Activated CD4-positive, alpha-beta T cell treated with anti-CD3 and anti-CD28 coated beads for 36 hours (primary cell): ENCODE data around the gene NEURL1B. TPM values are rescaled to one million over a fixed set of nuclear protein-coding genes. Genes with fewer than 3 reads are reported as not detected.

ENCODE experiments used
- ATAC-seq: fragments of 200-7000 bp; cut with Tn5 transposase; one replicate; pipeline ENCODE4 v1.10.0; 2021; ENCODE audit warnings: mild to moderate bottlenecking, moderate library complexity
- CTCF ChIA-PET: fragments of 350-600 bp; sonication (Branson Sonifier 250); formaldehyde crosslinking; loops from one replicate; lab custom pipeline; 2021; ENCODE audit warnings: antibody characterized with exemption; lab: Charles Lee
- POLR2A ChIA-PET: fragments of 350-600 bp; sonication (Branson Sonifier 250); formaldehyde crosslinking; loops from one replicate; lab custom pipeline; 2021; ENCODE audit warnings: antibody characterized with exemption, inconsistent platforms; lab: Charles Lee
- DNase-seq: peaks from one replicate; pipeline ENCODE4 v3.0.0-alpha.2; 2020
- H3K27ac Mint-ChIP-seq: one replicate; pipeline ENCODE4 v1.8.0; 2021; ENCODE audit warnings: mixed read lengths
- H3K27me3 Mint-ChIP-seq: one replicate; pipeline ENCODE4 v1.8.0; 2021; ENCODE audit warnings: mixed read lengths
- H3K36me3 Mint-ChIP-seq: one replicate; pipeline ENCODE4 v1.8.0; 2021; ENCODE audit warnings: low read depth, mixed read lengths
- H3K4me1 Mint-ChIP-seq: one replicate; pipeline ENCODE4 v1.8.0; 2021; ENCODE audit warnings: mixed read lengths
- H3K4me3 Mint-ChIP-seq: one replicate; pipeline ENCODE4 v1.8.0; 2021; ENCODE audit warnings: mild to moderate bottlenecking, moderate library complexity, mixed read lengths
- H3K9me3 Mint-ChIP-seq: one replicate; pipeline ENCODE4 v1.8.0; 2021; ENCODE audit warnings: low read depth, mixed read lengths
- intact Hi-C, 2 experiments: fragments of 100-400 bp; cut with DNase I in 1 of 2; cut with micrococcal nuclease in 1 of 2; formaldehyde crosslinking; loops; one replicate each; pipeline versions ENCODE4 v1.14.2 to v1.15.1; 2022 to 2024; cut with DNase I, micrococcal nuclease
- total RNA-seq, 2 experiments: library from RNA; stranded (reverse); gene quantifications; one replicate each; pipeline ENCODE4 v1.2.3, GENCODE V29; 2021

Gene NEURL1B
- total RNA-seq, 2 experiments from 2014 or later, result 0.16 to 0.19 TPM

DNA sequence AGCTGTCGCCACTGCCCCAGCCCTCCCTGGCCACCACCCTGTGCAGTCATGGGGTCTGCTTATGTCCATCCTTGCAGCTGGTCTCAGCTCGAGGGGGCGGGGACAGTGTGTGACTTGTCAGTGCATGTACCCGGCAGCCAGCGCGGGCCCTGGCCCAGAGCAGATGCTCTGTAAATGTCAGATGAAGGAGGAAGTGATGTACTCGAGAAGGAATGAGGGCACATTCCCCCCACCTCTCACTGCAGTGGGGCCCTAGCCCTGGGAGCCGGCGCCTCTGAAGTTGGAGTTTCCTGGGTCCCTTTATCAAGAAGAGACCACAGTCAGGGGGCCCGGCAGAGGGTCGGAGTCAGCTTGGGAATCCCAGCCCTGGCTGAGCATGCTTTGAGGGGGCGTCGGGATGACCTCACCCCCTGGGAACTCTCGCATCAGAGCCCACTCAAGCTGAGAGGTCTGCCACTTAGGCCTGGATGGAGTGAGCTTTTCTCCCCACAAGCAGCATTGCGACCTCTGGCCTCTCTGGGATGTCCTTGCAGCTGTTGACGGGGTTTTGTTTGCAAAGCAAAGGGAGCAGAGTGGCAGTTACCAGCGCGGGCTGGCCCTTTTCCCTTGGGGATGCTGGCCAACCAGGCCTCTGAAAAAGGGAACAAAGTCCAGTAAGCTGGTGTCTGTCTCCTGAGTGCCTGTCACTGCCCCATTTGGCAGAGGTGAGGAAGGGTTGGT is 19.0 kb downstream of the NEURL1B start:
- ATAC-seq, result no peak
- Mint-ChIP-seq H3K9me3 (peaks cover 6% of the 10 kb centered on the region), H3K4me1 (no peaks in the 10 kb centered on the region), H3K27me3 (no peaks in the 10 kb centered on the region), H3K4me3 (no peak overlapping the region), H3K36me3 (no peaks in the 10 kb centered on the region), H3K27ac (no peak overlapping the region)
- no peak for DNase-seq
- intact Hi-C loops, result no loop called here
- POLR2A ChIA-PET, result no interaction called here
- CTCF ChIA-PET, result interaction anchor here (0.5 kb wide), 1 partner anchor 37 kb away, joined by 4 read pairs; no protein-coding TSS in a partner anchor

DNA sequence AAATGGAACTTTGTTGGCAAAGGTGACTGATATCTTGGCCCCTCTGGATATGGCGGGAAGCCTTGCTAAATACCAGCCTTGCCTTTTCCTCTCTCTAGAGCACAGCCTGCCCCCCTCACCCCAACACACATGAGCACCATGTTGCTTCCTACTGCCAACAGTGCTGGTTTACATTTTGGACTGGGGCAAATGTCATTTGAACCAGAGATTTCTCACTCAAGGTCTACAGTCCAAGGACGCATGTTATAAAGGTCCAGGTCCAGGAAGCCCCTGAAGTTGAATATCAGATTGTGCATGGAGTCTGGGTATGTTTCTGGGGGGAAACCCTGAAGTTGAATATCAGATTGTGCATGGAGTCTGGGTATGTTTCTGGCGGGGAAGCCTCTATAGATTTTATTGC is 19.9 kb downstream of the NEURL1B start:
- CTCF ChIA-PET, result no interaction called here
- POLR2A ChIA-PET, result no interaction called here
- no peak for ATAC-seq
- no peaks in the 10 kb centered on the region for H3K36me3 Mint-ChIP-seq
- no peak for DNase-seq
- H3K27ac Mint-ChIP-seq, result no peak overlapping the region
- no peak overlapping the region for H3K4me3 Mint-ChIP-seq
- intact Hi-C loops, result no loop called here
- H3K27me3 Mint-ChIP-seq, result no peaks in the 10 kb centered on the region
- no peaks in the 10 kb centered on the region for H3K4me1 Mint-ChIP-seq
- H3K9me3 Mint-ChIP-seq, result peaks cover 4% of the 10 kb centered on the region

DNA sequence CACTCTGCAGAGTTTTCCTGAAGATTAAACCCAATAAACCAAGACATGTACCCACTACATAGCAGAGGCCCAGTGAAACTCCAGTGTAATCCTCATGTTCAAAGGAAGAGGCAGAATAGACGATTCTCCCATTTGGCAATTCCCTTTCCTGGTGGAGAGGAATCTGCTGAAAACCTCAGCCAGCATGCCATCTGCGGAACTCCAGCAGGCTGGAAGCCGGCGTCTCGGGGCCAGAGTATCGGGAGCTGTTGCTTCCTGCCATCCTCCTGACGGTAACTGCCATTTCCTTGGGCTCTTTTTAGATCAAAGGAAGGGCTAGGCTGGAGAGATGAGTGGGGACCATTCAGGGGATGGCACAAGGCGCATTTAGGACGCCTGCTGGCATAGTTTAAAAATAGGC is 20.5 kb downstream of the NEURL1B start:
- no peak for ATAC-seq
- no peaks in the 10 kb centered on the region for H3K27me3 Mint-ChIP-seq
- no peak for DNase-seq
- ChIA-PET POLR2A (no interaction called here), CTCF (no interaction called here)
- peaks cover under 1% of the 10 kb centered on the region for H3K9me3 Mint-ChIP-seq
- intact Hi-C loops, result no loop called here
- H3K4me3 Mint-ChIP-seq, result no peak overlapping the region
- no peak overlapping the region for H3K27ac Mint-ChIP-seq
- H3K36me3 Mint-ChIP-seq, result no peaks in the 10 kb centered on the region
- H3K4me1 Mint-ChIP-seq, result no peaks in the 10 kb centered on the region

DNA sequence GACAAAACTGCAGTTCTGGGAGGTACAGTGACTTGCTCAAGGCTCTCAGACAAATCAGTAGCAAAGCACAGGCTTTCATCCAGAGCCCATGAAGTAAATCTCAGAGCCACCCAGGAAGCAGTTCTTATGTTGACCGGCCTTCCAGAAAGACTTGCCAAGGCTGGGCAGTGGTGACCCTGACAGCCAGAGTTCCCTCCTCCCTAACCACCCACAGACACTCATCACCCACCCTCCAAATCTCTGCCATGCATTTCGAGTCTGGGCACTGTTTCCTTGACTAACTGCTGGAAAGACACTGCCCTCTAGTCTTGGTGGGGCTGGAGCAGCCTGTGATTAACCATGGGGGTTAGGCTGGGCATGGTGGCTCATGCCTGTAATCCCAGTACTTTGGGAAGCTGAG is 21.5 kb downstream of the NEURL1B start:
- Mint-ChIP-seq H3K27ac (no peak overlapping the region), H3K36me3 (no peaks in the 10 kb centered on the region), H3K9me3 (no peaks in the 10 kb centered on the region), H3K4me3 (no peak overlapping the region), H3K4me1 (no peaks in the 10 kb centered on the region), H3K27me3 (no peaks in the 10 kb centered on the region)
- ChIA-PET CTCF (no interaction called here), POLR2A (interaction anchor here (0.7 kb wide), 1 partner anchor 19 kb away, joined by 6 read pairs; no protein-coding TSS in a partner anchor)
- DNase-seq (no peak), ATAC-seq (no peak)
- intact Hi-C loops, result no loop called here

DNA sequence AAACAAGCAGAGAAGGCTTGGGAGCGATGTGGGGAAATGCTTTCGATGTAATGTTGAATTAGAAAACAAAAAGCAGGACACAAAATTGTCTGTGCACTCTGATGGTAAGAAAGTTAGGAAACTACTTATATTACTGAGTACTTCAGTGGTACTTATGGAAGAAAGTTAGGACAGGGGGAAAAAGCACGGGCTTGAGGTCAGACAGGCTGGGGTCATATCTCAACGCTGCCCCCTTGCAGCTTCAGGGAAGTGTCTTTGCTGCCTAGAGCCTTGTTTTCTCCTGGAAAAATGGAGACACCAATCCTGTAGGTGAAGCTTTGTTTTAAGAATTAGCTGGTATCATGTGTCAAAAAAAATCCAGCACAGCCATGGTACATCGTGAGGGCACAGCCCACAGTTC is 23.0 kb downstream of the NEURL1B start:
- DNase-seq, result no peak
- Mint-ChIP-seq H3K4me3 (no peak overlapping the region), H3K9me3 (no peaks in the 10 kb centered on the region), H3K27me3 (no peaks in the 10 kb centered on the region), H3K36me3 (no peaks in the 10 kb centered on the region), H3K27ac (no peak overlapping the region), H3K4me1 (no peaks in the 10 kb centered on the region)
- ChIA-PET POLR2A (no interaction called here), CTCF (interaction anchor here (0.7 kb wide), 1 partner anchor 127 kb away, joined by 3 read pairs; no protein-coding TSS in a partner anchor)
- no peak for ATAC-seq
- intact Hi-C loops, result no loop called here

DNA sequence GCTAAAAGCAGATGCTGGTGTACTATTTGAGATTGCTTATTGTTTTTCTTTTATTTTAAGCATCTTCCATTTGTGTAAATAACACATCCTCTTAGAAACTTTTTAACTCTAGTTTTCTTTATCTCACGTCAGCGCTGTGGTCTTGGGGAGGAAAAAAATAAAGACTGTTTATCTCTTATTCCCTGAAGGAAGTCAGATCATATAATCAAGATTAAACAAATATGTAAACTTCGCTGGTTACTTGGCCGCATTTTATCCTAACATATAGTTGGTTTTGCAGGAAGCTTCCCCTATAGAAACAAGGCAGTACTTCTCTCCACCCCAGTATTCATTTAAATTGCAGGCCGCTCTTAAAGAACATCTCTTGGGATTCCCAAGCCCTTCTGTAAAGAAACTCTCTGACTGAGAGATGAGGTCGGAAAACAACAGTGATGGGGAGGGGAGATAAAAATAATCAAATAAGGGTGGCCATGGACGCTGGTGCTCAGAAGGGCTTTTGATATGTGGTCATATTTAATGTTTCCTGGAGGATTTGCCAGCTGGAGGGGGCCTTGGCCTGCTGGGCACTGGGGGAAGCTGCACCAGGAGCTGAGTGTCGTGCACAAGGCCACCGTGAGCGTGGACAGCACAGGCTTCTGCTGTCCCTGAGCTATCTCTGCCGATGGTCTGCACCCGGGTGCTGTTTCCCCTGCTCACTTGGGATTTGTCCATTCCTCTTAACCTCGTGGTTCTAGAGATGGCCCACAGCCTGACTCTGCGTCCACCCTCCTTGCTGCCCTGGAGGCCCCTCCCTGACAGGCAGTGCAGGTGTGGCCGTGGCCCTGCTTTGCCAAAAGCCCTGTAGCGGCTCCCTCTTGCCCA is 23.8 kb downstream of the NEURL1B start:
- Mint-ChIP-seq H3K36me3 (no peaks in the 10 kb centered on the region), H3K27ac (no peak overlapping the region), H3K27me3 (no peaks in the 10 kb centered on the region), H3K4me1 (no peaks in the 10 kb centered on the region), H3K9me3 (no peaks in the 10 kb centered on the region), H3K4me3 (no peak overlapping the region)
- intact Hi-C loops, result no loop called here
- CTCF ChIA-PET, result interaction anchor here (0.7 to 1.0 kb wide), 3 partner anchors 50 to 268 kb away, joined by 3 to 4 read pairs (median 3); no protein-coding TSS in a partner anchor
- POLR2A ChIA-PET, result interaction anchor here (0.6 kb wide), 1 partner anchor 49 kb away, joined by 6 read pairs; no protein-coding TSS in a partner anchor
- DNase-seq (no peak), ATAC-seq (no peak)

DNA sequence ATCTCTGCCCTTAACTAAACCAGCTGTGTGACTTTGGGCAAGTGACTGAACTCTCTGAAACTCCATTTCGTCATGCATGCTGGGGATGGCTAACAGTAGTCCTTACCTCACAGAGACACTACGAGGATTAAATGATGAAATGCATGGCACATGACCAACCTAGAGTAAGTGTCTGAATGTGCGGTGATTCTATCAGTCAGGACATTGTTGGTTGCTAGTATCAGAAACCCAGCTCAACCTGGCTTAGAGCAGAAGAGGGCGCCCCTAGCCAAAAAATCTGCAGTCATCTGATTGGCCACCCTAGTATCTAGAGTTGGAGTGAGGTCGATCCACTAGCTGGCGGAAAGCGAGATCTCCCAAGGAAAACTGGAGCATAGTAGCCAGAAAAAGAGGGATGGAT is 25.2 kb downstream of the NEURL1B start:
- Mint-ChIP-seq H3K4me3 (no peak overlapping the region), H3K27me3 (peaks cover 2% of the 10 kb centered on the region), H3K27ac (no peak overlapping the region), H3K4me1 (no peaks in the 10 kb centered on the region), H3K9me3 (no peaks in the 10 kb centered on the region), H3K36me3 (no peaks in the 10 kb centered on the region)
- POLR2A ChIA-PET, result no interaction called here
- no peak for DNase-seq
- no peak for ATAC-seq
- CTCF ChIA-PET, result interaction anchor here (0.7 to 0.9 kb wide), 3 partner anchors 20 to 31 kb away, joined by 3 to 4 read pairs (median 3); no protein-coding TSS in a partner anchor
- intact Hi-C loops, result loop anchor here in 1 of 2 experiments (1.0 kb wide), 1 partner anchor 31 kb away; no protein-coding TSS in a partner anchor

DNA sequence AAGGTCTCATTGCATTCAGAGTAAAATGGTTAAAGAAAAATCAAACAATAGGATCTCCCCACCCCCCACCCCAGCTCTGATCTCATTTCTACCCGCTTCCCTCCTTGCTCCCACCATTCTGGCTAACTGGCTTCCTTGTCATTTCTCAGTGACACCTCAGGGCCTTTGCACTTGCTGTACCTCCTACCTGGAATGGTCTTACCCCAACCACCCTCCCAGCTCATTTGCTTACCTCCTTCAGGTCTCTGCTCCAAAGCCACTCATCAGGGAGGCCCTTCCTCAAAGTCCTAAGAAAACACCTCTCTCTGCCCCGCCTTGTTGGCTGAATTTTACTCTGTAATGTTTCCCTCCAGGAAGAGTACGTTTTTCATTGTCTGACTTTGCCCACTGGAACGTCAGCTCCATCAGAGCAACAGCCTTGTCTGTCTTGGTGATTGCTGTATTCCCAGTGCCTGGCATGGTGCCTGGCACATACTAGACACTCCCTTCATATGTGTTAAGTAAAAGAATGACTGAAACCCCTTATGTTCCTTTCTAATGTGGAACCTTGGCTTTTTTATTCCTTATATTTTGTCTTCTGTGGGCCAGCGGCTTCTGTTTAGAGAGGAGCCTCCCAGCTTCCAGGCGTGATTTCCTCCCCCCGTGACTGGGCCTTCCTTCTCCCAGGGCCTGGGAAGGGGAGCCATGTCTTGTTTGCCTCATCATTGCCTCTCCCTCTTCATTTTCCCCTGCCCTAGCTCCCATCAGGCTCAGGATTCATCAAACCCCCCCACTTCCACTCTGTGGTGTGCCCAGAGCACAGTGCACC is 26.9 kb downstream of the NEURL1B start:
- intact Hi-C loops, result no loop called here
- no peaks in the 10 kb centered on the region for H3K4me1 Mint-ChIP-seq
- ATAC-seq, result no peak
- POLR2A ChIA-PET, result no interaction called here
- no peaks in the 10 kb centered on the region for H3K9me3 Mint-ChIP-seq
- no peak overlapping the region for H3K27ac Mint-ChIP-seq
- DNase-seq, result no peak
- no peaks in the 10 kb centered on the region for H3K36me3 Mint-ChIP-seq
- CTCF ChIA-PET, result interaction anchor here (0.6 to 0.8 kb wide), 4 partner anchors 692 to 1509 kb away, joined by 3 read pairs; no protein-coding TSS in a partner anchor
- H3K27me3 Mint-ChIP-seq, result peaks cover 2% of the 10 kb centered on the region
- H3K4me3 Mint-ChIP-seq, result no peak overlapping the region

DNA sequence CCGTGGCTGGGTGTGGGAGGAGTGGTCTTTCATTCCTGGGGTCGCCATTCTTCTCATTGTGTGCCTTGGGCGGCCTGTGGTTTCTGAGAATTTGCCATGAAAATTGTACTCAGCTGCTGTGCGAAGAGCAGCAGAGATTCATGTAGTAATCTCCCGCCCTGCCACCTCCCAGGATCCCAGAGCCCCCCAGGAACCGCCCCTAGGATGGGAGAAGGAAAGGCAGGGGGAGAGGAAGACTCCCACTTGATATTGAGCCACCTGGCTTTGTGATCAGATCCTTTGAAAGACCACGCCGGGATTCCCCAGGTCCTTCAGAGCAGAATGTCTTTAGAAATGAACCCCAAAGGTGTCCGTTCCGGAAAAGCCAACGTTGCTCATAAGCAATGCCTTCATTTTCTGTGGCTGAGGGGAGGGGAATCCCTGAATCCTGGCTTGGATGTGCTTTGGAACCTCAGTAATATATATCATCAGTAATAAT is 27.6 kb downstream of the NEURL1B start:
- ChIA-PET POLR2A (interaction anchor here (0.6 kb wide), 1 partner anchor 9 kb away, joined by 3 read pairs; no protein-coding TSS in a partner anchor), CTCF (no interaction called here)
- H3K4me1 Mint-ChIP-seq, result no peaks in the 10 kb centered on the region
- no peaks in the 10 kb centered on the region for H3K36me3 Mint-ChIP-seq
- no peak overlapping the region for H3K27ac Mint-ChIP-seq
- H3K9me3 Mint-ChIP-seq, result no peaks in the 10 kb centered on the region
- DNase-seq (no peak), ATAC-seq (no peak)
- H3K27me3 Mint-ChIP-seq, result peaks cover 2% of the 10 kb centered on the region
- H3K4me3 Mint-ChIP-seq, result no peak overlapping the region
- intact Hi-C loops, result no loop called here

DNA sequence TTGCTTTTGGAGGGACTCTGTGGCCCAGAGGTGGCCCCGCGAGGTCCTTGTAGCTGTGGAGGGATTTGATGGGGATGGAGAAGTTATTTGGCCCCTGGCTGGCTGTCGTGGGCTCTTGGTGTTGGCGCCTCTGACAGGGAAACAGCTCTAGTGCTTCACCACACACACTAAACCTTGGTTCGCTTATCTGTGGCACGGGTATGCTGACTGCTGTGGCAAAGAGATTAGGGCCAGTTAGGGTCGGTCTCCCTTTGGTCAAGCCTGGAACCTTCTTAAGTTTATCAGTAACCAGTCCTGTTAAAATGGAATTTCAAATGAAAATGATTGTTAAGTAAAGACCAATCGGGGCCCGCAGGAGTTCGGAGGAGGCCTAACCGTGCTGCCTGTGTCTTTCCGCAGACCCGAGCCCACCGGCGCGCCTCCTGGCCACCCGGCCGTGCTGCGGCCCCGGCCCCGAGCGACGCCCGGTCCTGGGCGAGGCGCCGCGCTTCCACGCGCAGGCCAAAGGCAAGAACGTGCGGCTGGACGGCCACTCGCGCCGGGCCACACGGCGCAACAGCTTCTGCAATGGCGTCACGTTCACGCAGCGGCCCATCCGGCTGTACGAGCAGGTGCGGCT is 28.4 kb downstream of the NEURL1B start:
- intact Hi-C loops, result no loop called here
- Mint-ChIP-seq H3K4me3 (no peak overlapping the region), H3K4me1 (no peaks in the 10 kb centered on the region), H3K27ac (no peak overlapping the region), H3K27me3 (peaks cover 2% of the 10 kb centered on the region), H3K36me3 (no peaks in the 10 kb centered on the region), H3K9me3 (no peaks in the 10 kb centered on the region)
- POLR2A ChIA-PET, result interaction anchor here (0.6 kb wide), 1 partner anchor 8 kb away, joined by 3 read pairs; no protein-coding TSS in a partner anchor
- no peak for ATAC-seq
- CTCF ChIA-PET, result interaction anchor here (0.6 kb wide), 1 partner anchor 244 kb away, joined by 3 read pairs; no protein-coding TSS in a partner anchor
- DNase-seq, result no peak
